HG02852 (cell line): ENCODE measurements around the gene WDR59.
A peak's percentile ranks its signal among the peaks of the same experiment; 100 is the strongest.

Experiments
- ATAC-seq: cut with Tn5 transposase; IDR thresholded peaks from one replicate; pipeline ENCODE4 v1.9.1; 2021; ENCODE audit warnings: mild to moderate bottlenecking, moderate library complexity; ENCODE audit not compliant: unreplicated experiment

Gene WDR59

GRCh38 chr16:74987027-74987681, 2.2 kb upstream of the WDR59 start:
- ATAC-seq: no peak

DNA sequence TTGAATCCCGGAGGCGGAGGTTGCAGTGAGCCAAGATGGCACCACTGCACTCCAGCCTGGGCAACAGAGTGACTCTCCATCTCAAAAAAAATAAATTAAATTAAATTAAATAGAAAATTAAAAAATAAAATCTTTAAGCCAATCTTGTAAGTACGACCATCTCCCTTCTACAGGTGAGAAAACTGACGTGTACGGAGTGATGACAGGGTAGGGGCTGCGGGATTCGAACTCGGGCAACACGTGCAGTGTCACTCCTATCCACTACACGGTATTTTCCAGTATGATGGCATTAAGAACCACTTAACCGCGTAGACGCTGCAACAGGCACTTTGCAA, 762 bp downstream of the WDR59 start:
- ATAC-seq: no peak

GRCh38 chr16:74982256-74982655, 2.7 kb downstream of the WDR59 start:
- ATAC-seq: no peak

- ATAC-seq: no peak
Observed at GRCh38 chr16:74975591-74975990, 9.3 kb downstream of the WDR59 start.

GRCh38 chr16:74973304-74973703, 11.6 kb downstream of the WDR59 start:
- ATAC-seq: no peak

- ATAC-seq: no peak
Observed at GRCh38 chr16:74954763-74955162, 30.2 kb downstream of the WDR59 start.

GRCh38 chr16:74951681-74952080, 33.2 kb downstream of the WDR59 start:
- no peak for ATAC-seq

GRCh38 chr16:74951206-74951605, 33.7 kb downstream of the WDR59 start:
- no peak for ATAC-seq

GRCh38 chr16:74950511-74950910, 34.4 kb downstream of the WDR59 start:
- ATAC-seq: no peak

GRCh38 chr16:74949309-74949708, 35.6 kb downstream of the WDR59 start:
- no peak for ATAC-seq

DNA sequence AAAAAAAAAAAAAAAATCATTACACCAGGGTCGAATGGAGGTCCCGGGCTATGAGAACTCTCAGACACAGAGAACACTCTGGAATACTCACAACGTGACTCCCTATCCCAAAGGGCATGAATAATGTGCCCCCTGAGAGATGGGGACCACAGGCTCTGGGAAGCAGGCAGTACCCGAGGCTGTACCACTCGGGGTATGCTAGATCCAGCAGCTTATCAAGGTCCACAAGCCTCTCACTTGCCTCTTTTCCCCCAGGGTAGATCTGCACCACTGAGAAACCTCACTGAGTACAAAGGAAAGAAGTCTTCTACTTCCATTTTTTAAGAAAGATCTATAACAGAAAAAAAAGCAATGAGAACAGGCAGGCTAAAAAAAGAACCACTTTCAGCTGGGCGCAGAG, 40.5 kb downstream of the WDR59 start:
- ATAC-seq: no peak

- ATAC-seq: no peak
Observed at GRCh38 chr16:74942977-74943918, 41.7 kb downstream of the WDR59 start.

GRCh38 chr16:74942566-74942965, 42.4 kb downstream of the WDR59 start:
- ATAC-seq: no peak

DNA sequence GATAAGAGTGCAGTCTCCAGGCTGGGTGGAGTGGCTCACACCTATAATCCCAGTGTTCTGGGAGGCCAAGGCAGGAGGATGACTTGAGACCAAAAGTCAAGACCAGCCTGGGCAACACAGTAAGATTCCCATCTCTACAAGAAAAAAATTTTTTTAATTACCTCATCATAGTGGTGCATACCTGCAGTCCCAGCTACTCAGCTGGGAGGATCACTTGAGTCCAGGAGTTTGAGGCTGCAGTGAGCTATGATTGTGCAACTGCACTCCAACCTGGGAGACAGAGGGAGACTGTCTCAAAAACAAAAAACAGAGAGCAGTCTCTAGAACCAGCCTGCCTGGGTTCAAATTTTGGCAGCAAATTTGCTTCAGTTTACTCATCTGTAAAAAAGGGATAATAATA, 45.2 kb downstream of the WDR59 start:
- no peak for ATAC-seq

- peak; percentile 87 for ATAC-seq
Observed at GRCh38 chr16:74936902-74937560, 47.9 kb downstream of the WDR59 start.

DNA sequence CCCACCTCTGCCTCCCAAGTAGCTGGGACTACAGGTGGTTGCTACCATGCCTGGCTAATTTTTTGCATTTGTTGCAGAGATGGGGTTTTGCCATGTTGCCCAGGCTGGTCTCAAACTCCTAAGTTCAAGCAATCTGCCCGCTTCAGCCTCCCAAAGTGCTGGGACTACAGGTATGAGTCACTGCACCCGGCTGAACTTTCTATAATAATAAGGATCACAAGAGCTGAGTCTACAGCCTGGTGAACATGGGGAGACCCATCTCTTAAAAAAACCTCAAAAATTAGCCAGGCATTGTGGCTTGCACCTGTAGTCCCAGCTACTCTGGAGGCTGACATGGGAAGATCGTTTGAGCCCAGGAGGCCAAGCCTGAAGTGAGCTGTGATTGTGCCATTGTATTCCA, 53.5 kb downstream of the WDR59 start:
- ATAC-seq: peak; percentile 77

- no peak for ATAC-seq
Observed at GRCh38 chr16:74929636-74930035, 55.3 kb downstream of the WDR59 start.

DNA sequence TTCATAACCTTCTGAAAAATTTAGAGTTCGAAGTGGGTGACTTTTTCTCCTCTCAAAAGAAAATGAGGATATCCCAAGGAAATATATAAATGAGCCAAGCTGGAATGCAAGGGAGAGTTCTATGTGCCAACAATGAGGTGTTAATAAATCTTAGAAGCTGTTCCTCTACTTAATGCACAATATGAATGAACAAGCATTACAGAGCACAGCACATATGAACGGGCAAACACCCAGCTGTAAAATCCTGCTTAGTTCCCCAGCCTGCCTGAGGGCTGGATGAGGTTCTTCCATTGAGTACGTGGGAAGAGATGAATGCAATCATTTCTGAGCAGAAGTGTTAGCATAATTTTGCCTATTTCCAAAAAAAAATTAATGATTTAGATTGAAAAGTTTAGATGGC, 58.1 kb downstream of the WDR59 start:
- ATAC-seq: no peak

GRCh38 chr16:74923766-74924460, 61.0 kb downstream of the WDR59 start:
- no peak for ATAC-seq

GRCh38 chr16:74922150-74923138, 62.5 kb downstream of the WDR59 start:
- ATAC-seq: no peak
